ENCODE results near the gene RUNX3. TPM values are rescaled to one million over a fixed set of nuclear protein-coding genes. Genes with fewer than 3 reads are reported as not detected.

RUNX3 gene
- total RNA-seq, 6 experiments from 2014 or later, result 0.46 to 3.1 (median 0.84) TPM

GRCh38 chr1:24954022-24954421, 23.9 kb upstream of the RUNX3 start:
- 57% methylated on average over 6 of the region's 6 CpGs for WGBS (ENCODE audit: insufficient coverage, low coverage, low lambda C conversion rate, missing lambda C conversion rate)
- Histone ChIP-seq H3K36me3 (no peaks in the 10 kb centered on the region), H3K9me3 (no peaks in the 10 kb centered on the region), H3K27ac (no peak overlapping the region), H3K4me1 (no peaks in the 10 kb centered on the region), H3K4me3 (no peak overlapping the region), H3K27me3 (no peaks in the 10 kb centered on the region)
- DNase-seq, result peak in 1 of 3 donors; percentile 13
- no peak for ATAC-seq
- intact Hi-C loops (cut with DNase I), result no loop called here
- TF ChIP-seq POLR2A (IDR thresholded peaks at IDR 0.05) (no peak), CTCF (IDR thresholded peaks at IDR 0.05) (no peak)

- Histone ChIP-seq H3K36me3 (no peaks in the 10 kb centered on the region), H3K27me3 (no peaks in the 10 kb centered on the region), H3K27ac (no peak overlapping the region), H3K9me3 (no peaks in the 10 kb centered on the region), H3K4me1 (no peaks in the 10 kb centered on the region), H3K4me3 (no peak overlapping the region)
- WGBS (ENCODE audit: insufficient coverage, low coverage, low lambda C conversion rate, missing lambda C conversion rate), result 38% methylated on average over 5 of the region's 5 CpGs
- no peak for ATAC-seq
- intact Hi-C loops (cut with DNase I), result no loop called here
- peak in 1 of 3 donors; percentile 12 for DNase-seq
- TF ChIP-seq POLR2A (IDR thresholded peaks at IDR 0.05) (no peak), CTCF (IDR thresholded peaks at IDR 0.05) (no peak)
Observed at GRCh38 chr1:24952413-24952841, 22.4 kb upstream of the RUNX3 start.

GRCh38 chr1:24951810-24952412, 21.8 kb upstream of the RUNX3 start:
- no peak for ATAC-seq
- intact Hi-C loops (cut with DNase I), result no loop called here
- H3K4me1 ChIP-seq, result no peaks in the 10 kb centered on the region
- no peaks in the 10 kb centered on the region for H3K27me3 ChIP-seq
- H3K4me3 ChIP-seq, result no peak overlapping the region
- 90% methylated on average over 2 of the region's 2 CpGs for WGBS (ENCODE audit: insufficient coverage, low coverage, low lambda C conversion rate, missing lambda C conversion rate)
- H3K36me3 ChIP-seq, result no peaks in the 10 kb centered on the region
- DNase-seq, result no peak
- H3K27ac ChIP-seq, result no peak overlapping the region
- H3K9me3 ChIP-seq, result no peaks in the 10 kb centered on the region
- TF ChIP-seq POLR2A (IDR thresholded peaks at IDR 0.05) (no peak), CTCF (IDR thresholded peaks at IDR 0.05) (no peak)

GRCh38 chr1:24951337-24951736, 21.3 kb upstream of the RUNX3 start:
- Histone ChIP-seq H3K36me3 (no peaks in the 10 kb centered on the region), H3K27me3 (no peaks in the 10 kb centered on the region), H3K4me3 (no peak overlapping the region), H3K27ac (no peak overlapping the region), H3K9me3 (no peaks in the 10 kb centered on the region), H3K4me1 (no peaks in the 10 kb centered on the region)
- DNase-seq, result peak in 1 of 3 donors; percentile 36
- intact Hi-C loops (cut with DNase I), result no loop called here
- no peak for ATAC-seq
- WGBS (ENCODE audit: insufficient coverage, low coverage, low lambda C conversion rate, missing lambda C conversion rate), result 60% methylated on average over 3 of the region's 6 CpGs
- TF ChIP-seq CTCF (IDR thresholded peaks at IDR 0.05) (no peak), POLR2A (IDR thresholded peaks at IDR 0.05) (no peak)
